Measurements from ENCODE around the gene ITGA6. TPM values are rescaled to one million over a fixed set of nuclear protein-coding genes. Genes with fewer than 3 reads are reported as not detected.

The ITGA6 gene
- total RNA-seq (2022; extraction: Qiagen RNA extraction), result 36.6 to 47.2 TPM (median 44.6 TPM) in 5 replicates

GRCh38 chr2:172427256-172427989, at the start of gene ITGA6:
ITGA6 (plus strand) TSS chr2:172427586.

Other genes with a start within 250 kb of the ITGA6 start
- gene PDK1, start 128.5 kb downstream of the ITGA6 start, total RNA-seq (2022; extraction: Qiagen RNA extraction), result 3.4 to 4.1 TPM (median 3.7 TPM) in 5 replicates

All from A549 treated with Mapracorat at 1 μM for 4 hours (cell line).